Islet precursor cell (in vitro differentiated cells): Measurements from ENCODE around the gene DAW1.
A peak's percentile ranks its signal among the peaks of the same experiment; 100 is the strongest.

Source experiments
- DNase-seq: peaks from one replicate; pipeline ENCODE4 v3.0.0-alpha.2; 2018

DAW1 gene

GRCh38 chr2:227862227-227862740 is 9.1 kb upstream of the DAW1 start:
- DNase-seq: no peak

DNA sequence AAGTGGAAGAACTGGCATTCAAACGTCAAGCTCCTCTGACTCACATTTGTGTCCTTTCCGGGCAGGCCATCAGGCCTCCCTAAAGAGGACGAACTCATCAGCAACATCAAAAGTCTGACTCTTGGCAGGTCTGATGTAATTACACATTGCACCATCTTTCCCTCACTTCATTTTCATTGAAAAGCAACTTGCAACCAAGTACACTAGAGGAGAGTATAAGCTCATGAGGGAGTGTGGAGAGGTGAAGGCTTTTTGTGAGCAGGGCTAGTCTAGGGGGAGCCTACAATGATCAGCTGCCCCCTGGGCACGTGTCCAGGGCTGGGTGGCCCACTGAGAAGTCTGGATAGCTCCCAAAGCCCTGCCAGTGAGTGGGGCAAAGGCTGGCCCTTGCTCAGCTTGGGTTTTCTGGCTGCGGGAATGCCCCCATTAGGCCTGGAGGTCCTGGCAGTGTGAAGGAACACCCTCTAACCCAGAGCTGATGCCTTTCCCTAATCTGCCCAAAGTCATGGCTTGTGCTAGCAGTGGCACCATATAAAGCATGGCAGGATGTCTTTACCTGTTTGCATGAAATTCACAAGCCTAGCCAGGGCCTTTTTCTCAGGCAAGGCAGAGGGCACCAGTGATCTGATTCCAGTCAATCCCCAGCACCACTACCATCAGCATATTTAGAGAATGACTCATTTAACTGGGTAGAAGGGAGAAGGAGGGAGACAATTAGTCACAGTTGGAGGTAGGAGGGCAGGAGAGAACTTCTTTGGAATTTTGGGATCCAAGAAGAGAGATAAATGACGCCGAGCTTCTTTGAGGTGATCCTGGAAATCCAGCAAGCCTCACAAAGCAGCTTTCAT is 8.5 kb upstream of the DAW1 start:
- DNase-seq: peak; percentile 90

- no peak for DNase-seq
Measured at GRCh38 chr2:227864161-227864756, 7.2 kb upstream of the DAW1 start.

DNA sequence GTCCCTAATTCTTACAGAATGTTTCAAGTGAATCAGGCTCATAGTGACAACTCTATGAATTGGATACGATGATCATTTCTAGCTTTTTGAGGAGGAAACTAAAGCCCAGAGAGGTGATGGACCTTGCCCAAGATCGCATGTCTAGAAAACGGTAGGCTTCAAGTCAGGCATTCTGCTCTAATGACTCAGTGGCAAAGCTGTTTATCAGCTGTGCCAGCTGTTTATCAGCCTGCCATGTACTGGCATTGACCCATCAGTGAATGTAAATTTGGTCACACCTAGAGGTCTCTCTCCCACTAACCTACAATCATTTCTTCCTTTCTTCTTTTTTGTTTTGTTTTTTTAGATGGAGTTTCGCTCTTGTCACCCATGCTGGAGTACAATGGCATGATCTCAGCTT is 6.1 kb upstream of the DAW1 start:
- DNase-seq: no peak

DNA sequence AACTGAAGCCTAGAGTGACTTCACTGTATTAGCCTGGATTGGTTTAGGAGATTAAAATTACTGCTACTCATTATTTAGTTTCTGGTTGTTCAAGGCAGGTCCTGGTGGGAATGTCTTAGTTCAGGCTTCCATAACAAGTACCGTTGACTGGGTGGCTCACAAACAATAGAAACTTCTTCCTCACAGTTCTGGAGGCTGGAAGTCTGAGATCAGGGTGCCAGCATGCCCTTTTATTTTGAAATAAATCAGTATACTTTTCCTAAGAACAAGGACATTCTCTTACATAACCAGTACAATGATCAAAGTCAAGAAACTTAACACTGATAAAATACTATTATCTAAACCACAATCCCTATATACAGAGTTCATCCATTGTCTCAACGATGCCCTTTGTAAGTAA is 4.0 kb upstream of the DAW1 start:
- no peak for DNase-seq

DNA sequence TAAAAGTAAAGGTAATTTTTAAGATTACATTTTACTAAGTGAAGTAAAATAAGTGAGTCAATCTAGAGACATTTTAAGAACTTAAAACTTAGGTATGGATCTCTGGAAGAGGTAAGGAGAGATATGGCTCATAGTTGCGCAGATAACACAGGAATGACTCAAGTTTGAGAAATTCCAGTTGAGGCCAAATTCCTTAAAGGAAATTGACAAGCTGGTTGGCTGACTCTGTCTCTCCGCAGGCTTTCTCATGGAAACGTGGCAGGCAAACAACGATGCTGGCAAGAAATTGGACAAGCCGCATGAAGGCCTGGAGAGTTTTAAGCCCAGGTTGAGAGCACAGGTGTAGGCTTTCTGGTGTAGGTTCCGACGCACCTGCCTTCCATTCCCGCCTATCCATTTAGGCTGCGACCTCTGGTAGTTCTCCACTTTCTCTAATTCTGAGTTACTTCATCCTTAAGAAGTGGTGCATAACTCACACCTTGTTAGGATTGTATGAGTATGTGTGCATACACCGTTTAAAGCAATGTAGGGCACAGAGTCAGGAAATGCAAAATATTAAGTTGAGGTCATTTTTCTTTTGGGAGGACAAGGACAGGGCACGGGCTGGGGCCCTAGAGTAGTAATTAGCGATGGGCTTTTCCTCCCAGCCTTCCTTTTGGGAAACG is 589 bp upstream of the DAW1 start:
- DNase-seq: peak; percentile 82

- DNase-seq: no peak
Measured at GRCh38 chr2:227872676-227873075, 1.2 kb downstream of the DAW1 start.

GRCh38 chr2:227876300-227876801 is 4.9 kb downstream of the DAW1 start:
- no peak for DNase-seq

- DNase-seq: no peak
Measured at GRCh38 chr2:227877421-227878310, 6.2 kb downstream of the DAW1 start.

GRCh38 chr2:227880460-227880859 is 9.0 kb downstream of the DAW1 start:
- DNase-seq: no peak

GRCh38 chr2:227881866-227882517 is 10.6 kb downstream of the DAW1 start:
- no peak for DNase-seq

GRCh38 chr2:227884511-227884947 is 13.1 kb downstream of the DAW1 start:
- DNase-seq: peak; percentile 94

DNA sequence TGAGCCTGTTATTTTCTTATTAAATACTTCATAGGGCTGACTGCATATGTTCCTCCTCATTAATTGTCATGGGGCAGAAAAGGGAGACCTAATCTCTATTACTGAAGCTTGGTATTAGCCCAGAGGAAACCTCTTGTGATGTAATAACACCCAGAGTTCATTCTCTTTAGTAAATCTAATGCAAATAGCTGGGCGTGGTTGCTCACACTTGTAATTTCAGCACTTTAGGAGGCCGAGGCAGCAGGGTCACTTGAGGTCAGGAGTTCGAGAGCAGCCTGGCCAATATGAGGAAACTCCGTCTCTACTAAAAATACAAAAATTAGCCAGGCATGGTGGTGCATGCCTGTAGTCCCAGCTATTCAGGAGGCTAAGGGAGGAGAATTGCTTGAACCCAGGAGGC is 14.7 kb downstream of the DAW1 start:
- no peak for DNase-seq

DNA sequence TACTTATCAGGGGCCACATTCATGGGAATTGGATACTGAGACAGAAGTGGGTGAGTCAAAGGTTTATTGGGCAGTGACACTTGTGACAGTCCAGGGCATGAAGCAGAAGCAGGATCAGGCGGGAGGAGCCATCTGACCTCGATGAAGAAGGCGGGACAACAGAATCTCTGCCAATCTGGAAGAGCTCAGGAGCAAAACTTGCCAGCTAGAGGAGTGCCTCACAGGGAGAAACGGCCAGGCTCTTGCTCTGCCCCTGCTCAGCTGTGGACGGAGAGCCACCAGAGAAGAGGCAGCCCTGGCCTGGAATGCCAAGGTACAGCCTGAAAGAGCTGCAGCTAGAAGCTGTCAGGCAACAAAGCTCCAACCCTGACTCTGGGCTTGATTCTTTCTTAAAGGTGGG is 16.9 kb downstream of the DAW1 start:
- peak; percentile 79 for DNase-seq

DNA sequence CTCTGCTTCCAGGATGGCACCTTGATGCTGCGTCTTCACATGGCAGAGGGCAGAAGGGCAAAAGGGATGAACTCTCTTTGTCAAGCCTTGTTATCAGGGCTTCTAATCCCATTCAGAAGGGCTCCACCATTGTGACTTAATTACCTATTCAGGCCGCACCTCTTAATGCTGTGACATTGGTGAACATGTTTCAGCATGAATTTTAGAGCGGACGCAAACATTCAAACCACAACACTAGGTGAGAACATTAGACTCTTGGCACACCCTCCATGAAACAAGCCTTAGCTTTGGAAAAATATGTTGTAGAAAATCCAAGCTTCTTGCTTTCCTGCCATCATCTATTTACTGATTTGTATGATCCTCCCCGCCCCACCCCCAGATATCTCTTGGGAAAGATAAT is 17.9 kb downstream of the DAW1 start:
- no peak for DNase-seq

DNA sequence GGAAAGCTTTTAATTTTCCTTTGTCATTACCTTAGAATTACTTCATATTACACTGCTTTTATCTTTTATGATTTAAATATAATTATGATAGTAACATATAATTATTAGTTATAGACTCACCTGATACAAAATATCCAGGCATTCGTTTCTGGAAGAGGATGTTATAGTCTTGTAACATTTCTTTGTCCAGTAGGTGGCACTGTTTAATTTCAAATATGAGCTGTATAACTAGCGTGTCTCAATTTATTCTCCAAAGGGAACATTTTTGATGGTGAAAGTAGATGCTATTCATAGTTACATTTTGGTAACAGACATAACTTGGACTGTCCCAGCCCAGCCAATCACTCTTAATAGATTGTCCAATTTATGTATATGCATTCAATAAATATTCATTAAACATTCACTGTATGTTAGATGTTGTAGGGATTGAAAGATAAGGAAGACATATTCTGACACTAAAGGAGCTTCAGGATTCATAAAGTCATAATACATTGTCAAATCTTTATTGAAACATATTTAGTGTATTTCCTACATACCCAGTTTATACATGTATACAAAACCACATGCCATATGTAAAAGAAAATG is 19.2 kb downstream of the DAW1 start:
- DNase-seq: no peak

- DNase-seq: no peak
Measured at GRCh38 chr2:227891673-227892072, 20.2 kb downstream of the DAW1 start.

DNA sequence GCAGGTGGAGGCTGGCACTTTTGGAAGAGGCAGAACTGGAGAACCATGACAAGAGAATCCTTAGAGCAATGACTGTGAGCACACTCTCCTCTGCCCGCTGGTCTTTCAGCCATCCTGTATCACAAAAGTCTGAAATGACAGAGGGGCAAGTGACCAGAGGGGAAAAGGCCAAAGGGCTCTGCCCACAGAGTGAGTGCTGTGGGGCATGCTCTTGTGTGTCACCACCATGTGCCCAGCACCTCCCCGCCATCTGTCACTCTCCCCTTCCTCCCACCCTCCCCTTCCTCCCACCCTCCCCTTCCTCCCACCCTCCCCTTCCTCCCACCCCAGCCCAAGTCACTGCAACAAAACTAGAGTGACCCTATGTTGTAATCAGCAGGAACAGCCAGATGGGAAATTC is 31.9 kb downstream of the DAW1 start:
- DNase-seq: no peak

DNA sequence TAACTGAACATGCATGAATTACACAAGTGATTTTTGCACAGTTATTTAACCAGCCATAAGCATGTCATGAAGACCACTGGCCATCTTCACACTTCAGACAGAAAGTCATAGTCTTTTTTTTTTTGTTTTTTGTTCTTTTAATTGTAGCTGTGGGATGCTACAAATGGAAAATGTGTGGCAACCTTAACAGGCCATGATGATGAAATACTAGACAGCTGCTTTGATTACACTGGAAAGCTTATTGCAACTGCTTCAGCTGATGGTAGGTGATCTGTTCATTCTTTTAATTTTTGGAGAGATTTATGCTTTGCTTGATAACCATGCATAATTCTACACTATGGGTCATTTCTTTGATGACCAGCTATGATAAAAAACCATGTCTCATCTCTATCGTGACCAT is 35.6 kb downstream of the DAW1 start:
- no peak for DNase-seq

DNA sequence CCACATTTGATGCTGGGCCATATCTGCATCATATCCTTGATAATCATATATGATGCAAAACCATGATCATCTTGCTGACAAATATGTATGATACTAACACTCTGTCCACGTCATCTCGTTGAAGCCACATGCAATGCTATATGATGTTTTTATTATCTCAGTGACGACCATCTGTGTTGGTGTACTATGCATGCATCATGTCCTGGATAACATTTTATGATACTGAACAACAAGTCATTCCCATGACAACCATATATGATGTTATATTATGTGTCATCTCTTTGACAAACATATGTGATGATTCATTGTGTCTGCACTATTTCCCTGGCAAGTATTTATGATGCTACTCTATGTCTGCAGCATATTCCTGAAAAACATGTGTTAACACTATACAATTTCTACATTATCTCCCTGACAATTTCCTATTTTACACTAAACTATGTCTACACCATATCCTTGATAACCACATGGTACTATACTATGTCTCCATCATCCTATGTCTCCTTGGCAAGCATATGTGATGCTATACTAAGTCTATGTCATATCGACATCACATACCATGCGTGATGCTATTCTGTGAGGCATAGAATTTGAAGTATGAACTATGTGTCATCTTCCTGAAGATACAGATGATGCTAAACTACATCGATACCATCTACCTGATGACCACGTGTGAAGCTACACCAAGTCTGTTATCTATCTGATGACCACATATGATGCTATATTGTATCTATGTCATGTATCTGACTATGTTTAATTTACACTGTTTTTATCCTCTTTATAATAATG is 37.0 kb downstream of the DAW1 start:
- no peak for DNase-seq

GRCh38 chr2:227914362-227914761 is 42.9 kb downstream of the DAW1 start:
- DNase-seq: no peak
